ENCODE results near the gene TP53RK. TPM values are rescaled to one million over a fixed set of nuclear protein-coding genes. Genes with fewer than 3 reads are reported as not detected.

The TP53RK gene
- total and polyA plus RNA-seq, 2 of the 13 experiments (the other 11 are each of a cell fraction or from before 2014, with no cell fraction given), result 12.9 to 25.5 TPM

- peak; percentile 66; the same call in 1 of the 2 replicates for TF ChIP-seq MXD3 (CRISPR knock-in tag; IDR thresholded peaks at IDR 0.05)
- no peak for TF ChIP-seq ZBTB1 (CRISPR knock-in tag; IDR thresholded peaks at IDR 0.05; ENCODE audit: borderline replicate concordance)
- no peak; the same call in none of the 2 replicates for TF ChIP-seq HNF1B (CRISPR knock-in tag; IDR thresholded peaks at IDR 0.05)
- no peak for TF ChIP-seq HNF1A (IDR thresholded peaks at IDR 0.05; ENCODE audit: low read depth)
- TF ChIP-seq HNF1A (CRISPR knock-in tag; IDR thresholded peaks at IDR 0.05; ENCODE audit: borderline replicate concordance), result no peak; the same call in 1 of the 2 replicates
- peak; percentile 23 to 46; a peak in 1 of 4 replicates for TF ChIP-seq HMGXB4 (CRISPR knock-in tag; IDR thresholded peaks at IDR 0.05; ENCODE audit: borderline replicate concordance in 1 of 2, low read depth in 1 of 2)
- no peak for TF ChIP-seq LCORL (IDR thresholded peaks at IDR 0.05)
- TF ChIP-seq LCORL (CRISPR knock-in tag; IDR thresholded peaks at IDR 0.05), result peak; percentile 98
- 0 out of 2 replicates have a peak, but pooled peaks have one; percentile 14 for TF ChIP-seq ZNF598 (CRISPR knock-in tag; IDR thresholded peaks at IDR 0.05; ENCODE audit: borderline replicate concordance)
- no peak for TF ChIP-seq ZNF746 (CRISPR knock-in tag; IDR thresholded peaks at IDR 0.05)
- peak; percentile 94 for TF ChIP-seq AHR (CRISPR knock-in tag; IDR thresholded peaks at IDR 0.05)
- TF ChIP-seq GMEB2 (CRISPR knock-in tag; IDR thresholded peaks at IDR 0.05; ENCODE audit: low read depth), result no peak
- no peak for TF ChIP-seq ZNF780A (CRISPR knock-in tag; IDR thresholded peaks at IDR 0.05)
- TF ChIP-seq ZNF761 (CRISPR knock-in tag; conservative IDR thresholded peaks at IDR 0.05), result no peak
- peak; percentile 60; the same call in 1 of the 2 replicates for TF ChIP-seq HOMEZ (CRISPR knock-in tag; IDR thresholded peaks at IDR 0.05; ENCODE audit: low read depth)
Measured at GRCh38 chr20:46640536-46641311, 48.5 kb downstream of the TP53RK start (continued).

All from HepG2 (cell line).